ENCODE data around the gene OR56A4.

GRCh38 chr11:5992150-5992549 is 14.6 kb downstream of the OR56A4 start:
- TF ChIP-seq CTCF (IDR thresholded peaks at IDR 0.05; ENCODE audit: extremely low read depth in 1 of 2, insufficient read depth in 1 of 2, low read depth in 1 of 2, low read length in 2 of 2): no peak
- no peak for TF ChIP-seq POLR2AphosphoS5 (IDR thresholded peaks at IDR 0.05; ENCODE audit: insufficient read depth, low read depth, low read length)
- TF ChIP-seq POLR2A (IDR thresholded peaks at IDR 0.05; ENCODE audit: low read depth, low read length): no peak
- no peak for TF ChIP-seq EZH2 (IDR thresholded peaks at IDR 0.05; ENCODE audit: borderline replicate concordance, low read depth, low read length, severe bottlenecking)
- TF ChIP-seq FOS (IDR thresholded peaks at IDR 0.05; ENCODE audit: borderline replicate concordance, insufficient read depth, low read length): no peak

Data from endothelial cell of umbilical vein (primary cell).